ENCODE measurements around the gene OR52K1. TPM values are rescaled to one million over a fixed set of nuclear protein-coding genes. Genes with fewer than 3 reads are reported as not detected.

OR52K1 gene
- total and polyA plus RNA-seq, 3 donors from 2014 or later = 0.43 to 0.47 TPM; not detected in 1

GRCh38 chr11:4495487-4495886 lies 13.0 kb downstream of the OR52K1 start:
- TF ChIP-seq CTCF (IDR thresholded peaks at IDR 0.05) = no peak
- TF ChIP-seq POLR2A (IDR thresholded peaks at IDR 0.05) = no peak
- Histone ChIP-seq H3K9me3 (no peaks in the 10 kb centered on the region), H3K27me3 (no peaks in the 10 kb centered on the region), H3K36me3 (ENCODE audit: low read depth, missing control alignments) (no peaks in the 10 kb centered on the region), H3K4me1 (peaks cover 10% of the 10 kb centered on the region), H3K27ac (no peak overlapping the region), H3K4me3 (no peak overlapping the region)
- no peak for DNase-seq
- 70 to 77% methylated on average over 7 of the region's 7 CpGs for WGBS, 2 donors
- intact Hi-C loops (cut with DNase I; ENCODE audit: low total_unique reads) = no loop called here

- no peak for DNase-seq
- H3K9me3 ChIP-seq = no peaks in the 10 kb centered on the region
- intact Hi-C loops (cut with DNase I; ENCODE audit: low total_unique reads) = no loop called here
- peaks cover 10% of the 10 kb centered on the region for H3K4me1 ChIP-seq
- H3K27me3 ChIP-seq = no peaks in the 10 kb centered on the region
- 55 to 66% methylated on average over 6 of the region's 6 CpGs for WGBS, 2 donors
- no peak for TF ChIP-seq CTCF (IDR thresholded peaks at IDR 0.05)
- no peak for TF ChIP-seq POLR2A (IDR thresholded peaks at IDR 0.05)
- H3K4me3 ChIP-seq = no peak overlapping the region
- H3K36me3 ChIP-seq (ENCODE audit: low read depth, missing control alignments) = no peaks in the 10 kb centered on the region
- H3K27ac ChIP-seq = no peak overlapping the region
These were observed 13.5 kb downstream of the OR52K1 start for GRCh38 chr11:4495986-4496385.

- Histone ChIP-seq H3K9me3 (no peaks in the 10 kb centered on the region), H3K4me3 (no peak overlapping the region), H3K4me1 (peaks cover 10% of the 10 kb centered on the region), H3K27me3 (no peaks in the 10 kb centered on the region), H3K36me3 (ENCODE audit: low read depth, missing control alignments) (no peaks in the 10 kb centered on the region), H3K27ac (no peak overlapping the region)
- TF ChIP-seq CTCF (IDR thresholded peaks at IDR 0.05) (no peak), POLR2A (IDR thresholded peaks at IDR 0.05) (no peak)
- no peak for DNase-seq
- intact Hi-C loops (cut with DNase I; ENCODE audit: low total_unique reads) = no loop called here
- WGBS, 2 donors = 14 to 27% methylated on average over 15 of the region's 15 CpGs
These were observed 14.3 kb downstream of the OR52K1 start for GRCh38 chr11:4496557-4497248.

GRCh38 chr11:4508886-4509285 lies 26.4 kb downstream of the OR52K1 start:
- DNase-seq = no peak

More at GRCh38 chr11:4508886-4509285, 26.4 kb downstream of the OR52K1 start:
- no peaks in the 10 kb centered on the region for H3K27me3 ChIP-seq
- H3K4me3 ChIP-seq = no peak overlapping the region
- no peaks in the 10 kb centered on the region for H3K9me3 ChIP-seq
- H3K36me3 ChIP-seq (ENCODE audit: low read depth, missing control alignments) = no peaks in the 10 kb centered on the region
- H3K4me1 ChIP-seq = no peaks in the 10 kb centered on the region
- WGBS, 2 donors = 49 to 85% methylated on average over 2 of the region's 2 CpGs
- intact Hi-C loops (cut with DNase I; ENCODE audit: low total_unique reads) = no loop called here
- TF ChIP-seq POLR2A (IDR thresholded peaks at IDR 0.05) = no peak
- TF ChIP-seq CTCF (IDR thresholded peaks at IDR 0.05) = no peak
- H3K27ac ChIP-seq = no peak overlapping the region
